GM18868 (cell line): ENCODE measurements around the gene SNX11.

Experiments used
- ATAC-seq: cut with Tn5 transposase; IDR thresholded peaks from one replicate; pipeline ENCODE4 v1.9.1; 2021; ENCODE audit warnings: mild to moderate bottlenecking, moderate library complexity; ENCODE audit not compliant: unreplicated experiment

SNX11 gene

GRCh38 chr17:48093341-48094045 is 14.1 kb upstream of the SNX11 start:
- no peak for ATAC-seq

GRCh38 chr17:48095611-48096010 is 12.0 kb upstream of the SNX11 start:
- no peak for ATAC-seq

DNA sequence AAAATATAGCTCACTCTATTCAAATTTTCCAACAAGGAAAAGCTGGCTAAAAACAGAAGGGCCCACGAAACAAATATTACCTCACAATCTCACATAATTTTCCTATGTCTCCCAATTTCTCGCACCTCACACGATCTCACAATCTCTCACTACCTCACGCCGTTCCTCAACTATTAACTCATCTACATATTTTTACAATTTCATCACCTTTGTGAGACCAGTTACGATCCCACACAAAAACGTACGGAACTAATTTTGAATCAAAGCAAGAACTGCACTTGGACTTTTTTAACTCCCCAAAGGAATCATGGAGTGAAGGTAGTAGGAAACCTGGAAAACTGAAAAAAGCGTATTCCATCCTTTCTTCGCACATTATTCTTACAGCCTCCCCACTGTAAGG is 7.4 kb upstream of the SNX11 start:
- no peak for ATAC-seq

GRCh38 chr17:48100591-48101011 is 7.0 kb upstream of the SNX11 start:
- no peak for ATAC-seq

GRCh38 chr17:48101012-48101720 is 6.4 kb upstream of the SNX11 start, which contains the start of gene CBX1:
CBX1 (minus strand) TSS chr17:48101478; CDS start chr17:48077004, 24,474 bp downstream.
- peak; percentile 89 for ATAC-seq

- no peak for ATAC-seq
Observed at GRCh38 chr17:48102043-48102750, 5.4 kb upstream of the SNX11 start.

DNA sequence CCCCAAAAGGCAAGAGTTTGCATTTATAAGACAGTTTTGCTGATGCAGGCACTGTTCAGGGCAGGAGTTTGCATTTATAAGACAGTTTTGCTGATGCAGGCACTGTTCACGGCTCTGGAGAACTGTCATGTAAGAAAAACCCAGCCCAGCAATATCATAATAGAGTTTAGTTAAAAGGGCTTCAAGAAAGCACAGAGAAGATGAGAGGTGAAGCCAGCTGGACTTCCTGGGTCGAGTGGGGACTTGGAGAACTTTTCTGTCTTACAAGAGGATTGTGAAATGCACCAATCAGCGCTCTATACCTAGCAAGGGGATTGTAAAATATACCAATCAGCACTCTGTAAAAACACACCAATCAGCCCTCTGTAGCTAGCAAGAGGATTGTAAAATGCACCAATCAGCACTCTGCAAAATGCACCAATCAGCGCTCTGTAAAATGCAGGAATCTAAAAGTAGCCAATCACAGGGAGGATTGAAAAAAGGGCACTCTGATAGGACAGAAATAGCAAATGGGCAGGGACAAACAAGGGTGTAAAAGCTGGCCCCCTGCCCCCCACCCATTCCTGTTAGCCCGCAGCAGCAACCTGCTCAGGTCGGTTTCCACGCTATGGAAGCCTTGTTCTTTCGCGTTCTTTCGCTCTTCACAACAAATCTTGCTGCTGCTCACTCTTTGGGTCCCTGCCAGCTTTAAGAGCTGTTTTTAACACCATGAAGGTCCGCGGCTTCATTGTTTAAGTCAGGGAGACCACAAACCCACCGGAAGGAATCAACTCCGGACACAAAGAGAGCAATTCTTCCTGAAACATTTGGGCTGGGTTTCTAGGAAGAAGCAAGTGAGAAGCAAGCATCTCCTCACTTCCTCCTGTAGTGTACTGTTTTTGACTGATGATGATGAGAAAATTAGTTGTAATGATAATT is 4.5 kb upstream of the SNX11 start:
- ATAC-seq, result no peak

DNA sequence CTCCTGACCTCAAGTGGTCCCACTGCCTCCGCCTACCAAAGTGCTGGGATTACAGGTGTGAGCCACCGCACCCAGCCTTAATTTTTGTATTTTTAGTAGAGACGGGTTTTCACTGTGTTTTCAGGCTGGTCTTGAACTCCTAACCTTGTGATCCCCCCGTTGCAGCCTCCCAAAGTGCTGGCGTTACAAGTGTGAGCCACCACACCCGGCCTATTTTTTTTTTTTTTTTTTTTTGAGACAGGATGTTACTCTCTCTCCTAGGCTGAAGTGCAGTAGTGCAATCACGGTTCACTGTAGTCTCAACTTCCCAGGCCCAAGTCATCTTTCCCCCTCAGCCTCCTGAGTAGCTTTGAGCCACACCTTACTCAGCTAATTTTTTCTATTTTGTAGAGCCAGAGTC is 3.1 kb upstream of the SNX11 start:
- ATAC-seq, result no peak

GRCh38 chr17:48106802-48107136 is 797 bp upstream of the SNX11 start:
- no peak for ATAC-seq

DNA sequence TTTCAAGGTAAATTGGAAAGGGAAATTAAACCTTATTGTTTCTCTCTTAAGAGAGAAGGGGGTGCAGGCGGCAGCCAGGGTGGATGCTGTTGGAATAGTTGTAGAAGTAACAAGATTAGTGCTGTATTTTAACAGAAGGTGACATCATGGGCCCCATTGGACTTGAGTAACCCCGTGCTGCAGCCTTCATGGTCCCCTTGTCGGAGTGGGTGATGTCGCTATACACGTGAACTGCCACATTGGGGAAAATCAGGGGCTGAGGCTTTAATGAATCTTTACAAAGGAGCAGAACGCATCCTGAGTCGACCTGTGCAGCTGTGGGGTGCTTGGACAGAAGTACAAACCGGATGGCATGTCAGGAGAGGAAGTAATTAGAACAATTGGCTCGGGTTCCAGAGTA is 3.2 kb downstream of the SNX11 start:
- ATAC-seq, result no peak

GRCh38 chr17:48111937-48112241 is 4.3 kb downstream of the SNX11 start:
- ATAC-seq, result no peak

DNA sequence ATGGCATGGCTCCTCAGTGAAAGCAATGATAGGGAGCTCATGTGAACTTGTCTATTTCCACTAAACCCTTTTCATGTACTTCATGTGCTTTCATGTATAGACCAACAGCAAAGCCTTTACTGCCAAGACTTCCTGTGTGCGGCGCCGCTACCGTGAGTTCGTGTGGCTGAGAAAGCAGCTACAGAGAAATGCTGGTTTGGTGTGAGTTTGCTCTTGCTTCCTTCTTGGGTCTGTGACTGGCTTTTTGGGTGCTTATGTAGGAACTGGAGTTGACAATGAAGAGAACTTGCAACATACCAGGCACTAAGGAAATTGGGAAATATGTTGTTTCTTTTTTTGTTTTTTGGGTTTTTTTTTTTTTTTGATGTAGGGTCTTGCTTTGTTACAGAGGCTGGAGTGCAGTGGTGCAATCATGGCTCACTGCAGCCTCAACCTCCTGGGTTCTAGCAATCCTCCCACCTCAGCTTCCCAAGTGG is 5.7 kb downstream of the SNX11 start:
- peak; percentile 45 for ATAC-seq

DNA sequence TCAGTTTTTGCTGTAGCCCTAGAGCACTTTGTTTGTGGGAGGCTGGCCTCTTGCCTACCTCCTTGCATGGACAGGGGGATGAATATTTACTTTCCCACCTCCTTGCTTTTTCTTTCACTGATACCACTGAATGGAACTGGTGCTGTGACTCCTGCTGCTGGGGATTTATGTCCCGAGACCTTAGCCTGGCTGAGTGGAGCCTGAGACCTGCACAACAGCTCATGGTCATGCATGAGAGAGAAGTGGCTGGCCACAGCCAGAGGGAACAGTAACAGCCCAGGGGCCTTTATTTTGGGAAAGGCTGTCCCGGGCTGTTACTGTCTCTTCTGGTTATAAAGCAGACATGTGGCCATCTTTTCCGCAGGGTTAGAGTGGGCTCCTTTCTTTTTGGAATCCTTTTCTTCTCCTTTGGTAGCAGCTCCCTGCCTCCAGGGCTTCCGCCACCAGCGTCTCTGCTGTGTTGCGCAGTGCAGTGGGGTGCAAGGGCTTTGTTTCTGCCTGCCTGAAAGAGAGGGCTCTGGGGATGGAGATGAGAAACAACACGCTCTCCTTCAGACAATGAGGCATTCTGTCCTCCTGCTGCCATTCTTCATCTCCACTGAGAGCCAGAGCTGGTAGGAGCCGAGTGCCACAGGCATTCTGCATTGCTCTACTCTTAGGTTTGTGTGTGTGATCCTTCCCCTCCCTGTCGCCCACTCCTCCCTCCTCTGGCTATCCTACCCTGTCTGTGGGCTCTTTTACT is 14.5 kb downstream of the SNX11 start:
- ATAC-seq, result no peak

DNA sequence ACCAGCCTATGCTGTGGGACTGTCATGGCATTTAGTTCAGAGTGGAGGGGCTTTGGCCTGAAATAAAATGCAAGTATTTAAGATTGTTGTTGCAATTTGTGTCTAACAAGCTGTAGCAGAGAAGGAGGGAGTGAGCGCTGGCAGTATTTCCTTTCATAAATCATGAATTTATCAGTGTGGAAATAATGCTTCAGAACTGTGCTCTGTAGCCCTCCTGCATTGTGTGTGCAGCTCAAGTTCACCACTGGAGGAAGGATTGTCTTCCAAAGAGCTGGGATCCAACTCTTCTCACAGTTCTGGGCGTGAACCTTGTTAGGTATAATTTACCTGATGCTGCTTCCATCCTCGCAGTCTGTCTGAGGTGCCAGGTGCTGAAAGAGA is 15.1 kb downstream of the SNX11 start:
- ATAC-seq, result no peak

DNA sequence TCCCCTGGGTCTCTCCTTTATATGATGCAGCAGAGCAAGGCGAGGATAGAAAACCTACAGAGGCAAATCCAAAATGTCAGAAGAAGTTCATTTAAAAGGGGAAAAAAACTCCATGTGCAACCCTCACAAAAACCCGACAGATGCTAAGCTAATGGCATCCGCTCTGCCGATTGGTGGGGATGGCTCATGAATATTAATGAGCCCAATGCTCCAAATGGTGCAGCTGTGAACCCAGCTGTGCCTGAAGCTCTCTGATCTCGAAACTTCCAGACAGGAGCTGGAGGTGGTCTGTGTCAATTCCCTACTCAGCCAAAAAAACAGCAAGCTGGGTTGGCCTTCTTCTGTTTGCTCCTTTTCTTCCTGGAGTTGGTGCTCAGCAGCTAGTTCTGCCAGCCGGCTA is 15.5 kb downstream of the SNX11 start:
- no peak for ATAC-seq

DNA sequence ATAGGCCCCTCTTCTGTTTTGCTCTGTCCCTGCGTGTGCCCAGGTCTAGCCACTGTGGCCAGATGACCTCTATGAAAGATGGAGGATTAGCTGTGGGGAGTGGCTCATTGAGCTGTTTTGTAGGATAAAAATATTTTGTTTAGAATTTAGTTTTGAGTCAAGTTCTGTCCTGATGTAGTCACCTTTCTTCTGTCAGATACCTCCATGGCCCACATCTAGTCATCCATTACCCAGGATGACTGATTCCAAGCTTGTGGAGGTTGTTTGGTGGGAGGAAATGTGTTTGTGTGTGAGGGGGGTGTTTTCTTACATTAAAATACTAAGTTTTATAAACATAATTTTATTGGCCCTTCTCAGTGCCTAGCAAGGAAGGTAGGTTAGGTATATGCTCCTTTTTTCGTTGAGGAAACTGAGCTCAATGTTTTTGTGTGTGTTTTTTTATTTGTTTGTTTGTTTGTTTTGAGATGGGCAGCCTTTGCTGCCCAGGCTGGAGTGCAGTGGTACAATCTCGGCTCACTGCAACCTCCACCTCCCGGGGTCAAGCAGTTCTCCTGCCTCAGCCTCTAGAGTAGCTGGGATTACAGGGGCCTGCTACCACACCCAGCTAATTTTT is 16.3 kb downstream of the SNX11 start:
- ATAC-seq, result no peak

- ATAC-seq, result no peak
Observed at GRCh38 chr17:48125829-48126531, 18.4 kb downstream of the SNX11 start.

GRCh38 chr17:48126532-48126850 is 18.9 kb downstream of the SNX11 start:
- ATAC-seq, result no peak

DNA sequence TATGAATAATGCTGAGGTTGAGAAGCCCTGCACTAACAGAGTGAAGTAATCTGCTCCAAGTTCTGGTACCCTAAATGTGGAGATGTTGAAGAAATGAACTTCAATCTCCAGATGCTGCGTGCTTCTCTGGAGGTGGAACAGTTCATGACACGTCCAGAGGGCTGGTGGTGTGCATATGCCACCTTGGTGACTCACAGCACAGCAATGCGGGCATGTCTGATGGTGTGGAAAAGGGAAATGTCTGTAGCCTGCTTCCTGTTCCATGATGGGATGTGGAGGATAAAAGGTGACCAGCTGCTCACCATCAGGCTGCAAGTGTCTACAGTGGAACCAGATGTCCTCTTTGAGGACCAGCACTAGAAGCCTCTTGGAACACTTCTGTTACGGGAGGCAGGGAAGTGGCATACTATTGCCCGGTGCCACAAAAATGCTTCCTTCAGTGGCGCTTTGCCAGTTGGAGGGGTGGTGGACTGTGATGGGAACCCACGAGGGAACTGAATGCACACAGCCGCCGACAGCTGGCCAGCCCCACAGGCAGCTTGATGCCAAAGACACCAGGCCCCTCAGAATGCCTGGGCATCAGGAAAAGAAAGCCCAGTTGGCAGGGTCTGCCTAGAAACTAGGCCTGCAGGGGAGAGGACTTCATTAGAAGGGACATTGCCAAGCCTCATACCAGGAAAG is 19.9 kb downstream of the SNX11 start:
- ATAC-seq, result no peak
